Measurements from ENCODE around the gene TPK1. TPM values are rescaled to one million over a fixed set of nuclear protein-coding genes. Genes with fewer than 3 reads are reported as not detected.

The TPK1 gene
- total RNA-seq, 1 experiment from 2014 or later: 3.1 TPM

GRCh38 chr7:144776447-144776846 lies 59.4 kb downstream of the TPK1 start:
- Histone ChIP-seq H3K27me3 (ENCODE audit: insufficient read depth, low read length) (no peaks in the 10 kb centered on the region), H3K14ac (ENCODE audit: insufficient read depth, low read length) (no peak overlapping the region), H3K23me2 (ENCODE audit: insufficient read length, low read depth, low read length, poor library complexity, severe bottlenecking) (no peaks in the 10 kb centered on the region), H2BK5ac (ENCODE audit: insufficient read length, low read length) (no peak overlapping the region), H3K56ac (ENCODE audit: insufficient read length, low read depth, low read length) (no peak overlapping the region), H2BK20ac (ENCODE audit: low read depth, low read length, poor library complexity, severe bottlenecking) (no peak overlapping the region), H3K9ac (ENCODE audit: extremely low read depth, insufficient read length, low read length) (no peak overlapping the region), H2AK5ac (ENCODE audit: insufficient read length, low read length) (no peak overlapping the region), H3K4ac (ENCODE audit: low read depth, low read length) (no peak overlapping the region), H3K9me3 (ENCODE audit: control insufficient read depth, low read depth, low read length) (no peaks in the 10 kb centered on the region), H3K4me2 (ENCODE audit: insufficient read depth, insufficient read length, low read length) (no peak overlapping the region), H3K79me1 (ENCODE audit: insufficient read depth, low read depth, low read length, poor library complexity, severe bottlenecking) (no peaks in the 10 kb centered on the region), H3K23ac (ENCODE audit: insufficient read length, low read depth, low read length) (no peak overlapping the region), H4K5ac (ENCODE audit: insufficient read length, low read depth, low read length) (no peak overlapping the region), H4K91ac (ENCODE audit: insufficient read length, low read depth, low read length) (no peak overlapping the region), H3K18ac (ENCODE audit: insufficient read length, low read depth, low read length) (no peak overlapping the region), H4K20me1 (ENCODE audit: control insufficient read depth, insufficient read depth, insufficient read length) (no peaks in the 10 kb centered on the region), H3T11ph (ENCODE audit: low read length) (no peak overlapping the region), H3K79me2 (ENCODE audit: insufficient read depth, low read length) (no peaks in the 10 kb centered on the region), H3K27ac (ENCODE audit: insufficient read length, low read depth, low read length) (no peak overlapping the region), H4K8ac (replicated peaks; ENCODE audit: insufficient read length, low read depth, low read length) (no peak overlapping the region), H3K4me1 (ENCODE audit: insufficient read depth, low read length) (no peaks in the 10 kb centered on the region), H2BK12ac (ENCODE audit: insufficient read length, low read depth, low read length) (no peak overlapping the region), H2AFZ (ENCODE audit: low read length) (no peak overlapping the region), H2BK15ac (ENCODE audit: low read depth, low read length) (no peak overlapping the region), H2BK120ac (ENCODE audit: low read depth, low read length, poor library complexity, severe bottlenecking) (no peak overlapping the region)
- H3K36me3 Mint-ChIP-seq (ENCODE audit: insufficient read depth in 1 of 3, low read depth in 3 of 3): peaks cover 0 to 4% (median 4%) of the 10 kb centered on the region in 3 experiments; a peak in 4 of 7 replicates
- no peak overlapping the region for H3K27ac Mint-ChIP-seq
- H3K4me1 Mint-ChIP-seq: peaks cover 6 to 8% of the 10 kb centered on the region in 2 experiments
- WGBS (ENCODE audit: extremely low coverage, insufficient read length, low lambda C conversion rate): no CpG with 5 or more reads among the region's 4 CpGs
- H3K27me3 Mint-ChIP-seq (ENCODE audit: low read depth): no peaks in the 10 kb centered on the region
- H3K4me3 Mint-ChIP-seq: no peak overlapping the region
- DNase-seq: no peak
- peaks cover 3 to 9% of the 10 kb centered on the region in 2 experiments; a peak in 3 of 5 replicates for H3K9me3 Mint-ChIP-seq
- TF ChIP-seq CTCF (conservative IDR thresholded peaks at IDR 0.05): no peak

All from H9 (cell line).